Astrocyte of the hippocampus (primary cell): Measurements from ENCODE around the gene P2RY11.

Experiments used
- DNase-seq: peaks from one replicate; pipeline ENCODE4 v3.0.0; 2011; ENCODE audit warnings: low read depth, low spot score

The P2RY11 gene

DNA sequence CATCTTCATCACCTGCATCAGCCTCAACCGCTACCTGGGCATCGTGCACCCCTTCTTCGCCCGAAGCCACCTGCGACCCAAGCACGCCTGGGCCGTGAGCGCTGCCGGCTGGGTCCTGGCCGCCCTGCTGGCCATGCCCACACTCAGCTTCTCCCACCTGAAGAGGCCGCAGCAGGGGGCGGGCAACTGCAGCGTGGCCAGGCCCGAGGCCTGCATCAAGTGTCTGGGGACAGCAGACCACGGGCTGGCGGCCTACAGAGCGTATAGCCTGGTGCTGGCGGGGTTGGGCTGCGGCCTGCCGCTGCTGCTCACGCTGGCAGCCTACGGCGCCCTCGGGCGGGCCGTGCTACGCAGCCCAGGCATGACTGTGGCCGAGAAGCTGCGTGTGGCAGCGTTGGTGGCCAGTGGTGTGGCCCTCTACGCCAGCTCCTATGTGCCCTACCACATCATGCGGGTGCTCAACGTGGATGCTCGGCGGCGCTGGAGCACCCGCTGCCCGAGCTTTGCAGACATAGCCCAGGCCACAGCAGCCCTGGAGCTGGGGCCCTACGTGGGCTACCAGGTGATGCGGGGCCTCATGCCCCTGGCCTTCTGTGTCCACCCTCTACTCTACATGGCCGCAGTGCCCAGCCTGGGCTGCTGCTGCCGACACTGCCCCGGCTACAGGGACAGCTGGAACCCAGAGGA, 2.6 kb downstream of the P2RY11 start:
- DNase-seq: no peak

DNA sequence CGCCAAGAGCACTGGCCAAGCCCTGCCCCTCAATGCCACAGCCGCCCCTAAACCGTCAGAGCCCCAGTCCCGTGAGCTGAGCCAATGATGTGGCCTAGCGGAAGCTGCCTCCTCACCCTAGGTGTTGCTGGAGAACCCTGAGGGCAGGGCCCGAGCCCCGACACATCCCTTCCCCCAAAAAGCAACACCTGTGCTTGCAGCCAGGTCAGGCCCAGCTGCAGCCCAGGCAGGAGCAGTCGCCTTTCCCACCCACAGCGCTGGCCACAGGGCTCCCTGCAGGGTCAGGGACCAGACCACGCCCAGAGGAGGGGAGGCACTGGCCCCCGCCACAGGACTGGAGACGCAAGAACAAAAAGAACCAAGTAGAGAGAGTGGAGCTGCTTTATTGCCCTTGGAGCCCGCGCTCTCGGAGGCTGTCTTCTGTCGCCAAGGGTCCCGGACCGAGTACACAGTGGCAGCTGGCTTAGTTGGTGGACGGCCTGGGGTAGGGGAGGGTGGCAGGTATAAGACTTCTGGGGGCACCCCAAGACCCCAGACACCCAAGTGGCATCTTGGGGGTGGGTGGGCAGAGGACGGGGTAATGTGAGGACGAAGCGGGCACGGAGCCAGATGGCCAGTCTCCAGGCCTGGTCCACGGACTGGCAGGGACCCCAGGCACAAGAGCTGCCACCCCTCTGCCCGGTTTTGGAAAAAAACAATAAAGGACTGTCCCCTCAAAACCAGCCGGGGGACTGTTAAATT, 3.3 kb downstream of the P2RY11 start:
- DNase-seq: no peak

DNA sequence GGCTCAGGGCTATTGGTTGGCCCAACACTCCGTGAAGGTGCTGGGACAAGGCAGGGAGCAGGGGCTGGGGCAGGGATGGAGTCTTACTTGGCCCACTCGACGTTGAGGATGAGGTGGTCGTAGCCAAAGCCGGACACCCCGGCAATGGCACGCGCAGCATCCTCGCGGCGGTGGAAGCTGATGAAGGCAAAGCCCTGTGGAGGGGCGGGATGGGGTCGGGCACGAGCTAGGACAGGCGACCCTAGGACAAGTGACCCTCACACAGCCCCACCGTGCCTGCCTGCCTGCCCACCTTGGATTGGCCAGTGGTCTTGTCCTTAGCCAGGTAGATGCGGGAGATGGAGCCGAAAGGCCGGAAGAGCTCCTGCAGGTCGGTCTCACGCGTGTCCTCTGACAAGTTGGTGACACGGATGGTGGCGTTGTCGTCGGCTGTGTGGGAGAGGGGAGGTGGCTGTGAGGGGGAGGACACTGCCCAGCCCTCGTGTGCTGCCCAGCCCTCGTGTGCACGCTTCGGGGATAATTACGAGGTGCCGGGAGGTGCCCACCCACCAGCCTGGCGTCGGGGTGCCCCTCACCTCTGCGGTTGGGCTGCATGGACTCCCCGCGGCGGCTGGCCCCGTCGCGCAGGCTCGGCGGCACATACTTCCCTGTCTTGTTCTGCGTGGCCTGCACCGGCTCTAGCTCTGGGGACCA, 4.0 kb downstream of the P2RY11 start:
- DNase-seq: no peak

DNA sequence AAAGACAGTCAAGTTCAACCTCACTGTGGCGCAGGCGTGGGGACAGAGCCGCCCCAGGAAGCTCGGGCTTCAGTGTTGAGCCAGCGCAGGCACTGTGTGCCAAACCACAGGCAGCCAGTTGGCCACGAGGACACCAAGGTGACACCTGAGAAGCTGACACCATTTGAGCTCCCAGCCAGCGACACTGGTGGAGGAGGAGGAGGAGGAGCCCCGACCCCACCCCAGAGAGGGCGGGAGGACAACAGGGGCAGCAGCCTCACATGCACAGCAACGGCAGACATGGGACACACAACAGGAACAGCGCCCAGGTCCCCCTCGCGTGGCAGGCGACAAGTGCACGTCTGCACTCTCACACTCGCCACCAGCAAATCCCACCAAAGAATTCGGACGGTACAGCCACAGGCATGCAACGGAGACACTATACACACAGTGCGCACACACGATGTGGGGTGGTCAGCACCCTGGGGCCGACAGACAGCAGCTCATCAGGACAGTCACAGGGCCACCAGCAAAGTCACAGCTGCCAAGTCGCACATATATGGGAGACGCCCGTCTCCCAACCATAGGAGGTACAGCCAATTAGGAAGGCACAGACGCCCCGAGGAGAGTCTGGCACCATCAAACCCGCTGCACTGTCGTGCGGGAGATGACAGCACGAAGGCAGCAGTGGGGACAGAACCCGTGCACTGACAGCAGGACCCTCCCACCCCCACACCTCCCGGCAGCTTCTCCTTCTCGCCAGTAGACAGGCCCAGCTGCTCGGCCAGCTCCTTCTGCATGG, 4.8 kb downstream of the P2RY11 start:
- DNase-seq: no peak

DNA sequence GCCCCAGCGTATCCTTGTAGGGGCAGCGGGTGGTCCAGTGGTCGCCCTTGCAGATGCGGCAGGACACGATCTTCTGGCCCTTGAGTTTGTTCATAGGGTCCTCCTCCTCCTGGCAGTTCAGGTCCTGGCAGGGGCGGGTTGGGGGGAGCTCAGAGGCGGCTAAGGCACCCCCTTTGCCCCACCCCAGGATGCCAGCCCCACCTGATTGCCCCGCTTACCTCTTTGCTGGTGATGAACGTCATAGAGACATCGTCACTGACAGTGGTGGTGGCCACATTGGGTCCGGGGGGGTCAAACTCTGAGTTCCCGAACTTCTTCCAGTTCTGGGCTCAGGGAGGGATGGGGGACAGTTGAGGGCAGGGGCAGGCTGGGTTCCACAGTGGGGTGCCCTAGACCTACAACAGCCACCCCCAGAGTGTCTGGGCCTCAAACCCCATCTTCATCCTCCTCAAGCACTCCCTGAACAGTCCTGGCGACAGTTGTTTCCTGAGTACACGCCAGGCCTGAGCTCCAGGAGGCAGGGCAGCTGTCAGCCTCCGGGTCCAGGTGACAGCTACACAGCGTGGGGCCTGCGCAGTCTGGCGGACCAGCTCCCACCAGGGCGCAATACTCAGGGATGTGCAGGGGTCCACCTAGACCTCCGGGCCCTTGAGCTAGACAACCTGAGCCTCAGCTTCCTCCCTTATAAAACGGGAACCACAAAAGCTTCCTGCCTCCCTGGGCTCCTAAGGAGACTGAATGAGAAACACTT, 5.5 kb downstream of the P2RY11 start:
- DNase-seq: no peak

DNA sequence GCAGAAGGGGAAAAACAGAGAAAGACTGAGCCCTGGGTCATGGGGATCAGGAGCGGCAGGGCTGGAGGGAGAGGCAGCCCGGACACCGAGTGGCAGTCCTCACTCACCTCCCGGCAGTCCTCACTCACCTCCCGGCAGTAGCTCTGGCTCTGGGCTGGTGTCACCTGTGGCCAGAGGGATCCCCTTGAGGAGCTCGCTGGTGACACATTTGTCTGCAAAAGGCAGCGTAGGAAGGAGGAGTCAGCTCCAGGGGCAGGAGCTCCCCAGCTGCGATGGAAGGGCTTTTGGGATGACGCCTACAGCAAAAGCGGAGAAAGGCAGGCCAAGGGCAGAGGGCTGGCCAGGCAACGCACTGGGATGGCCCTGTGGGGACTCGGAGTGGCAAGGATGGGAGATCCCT, 7.5 kb downstream of the P2RY11 start:
- no peak for DNase-seq

- DNase-seq: peak; percentile 75
Measured at GRCh38 chr19:10120538-10121189, 9.2 kb downstream of the P2RY11 start.

- peak; percentile 60 for DNase-seq
Measured at GRCh38 chr19:10122045-10122444, 10.6 kb downstream of the P2RY11 start.

GRCh38 chr19:10124429-10124828, 12.9 kb downstream of the P2RY11 start:
- DNase-seq: no peak

GRCh38 chr19:10126213-10126639, 14.7 kb downstream of the P2RY11 start:
- no peak for DNase-seq

DNA sequence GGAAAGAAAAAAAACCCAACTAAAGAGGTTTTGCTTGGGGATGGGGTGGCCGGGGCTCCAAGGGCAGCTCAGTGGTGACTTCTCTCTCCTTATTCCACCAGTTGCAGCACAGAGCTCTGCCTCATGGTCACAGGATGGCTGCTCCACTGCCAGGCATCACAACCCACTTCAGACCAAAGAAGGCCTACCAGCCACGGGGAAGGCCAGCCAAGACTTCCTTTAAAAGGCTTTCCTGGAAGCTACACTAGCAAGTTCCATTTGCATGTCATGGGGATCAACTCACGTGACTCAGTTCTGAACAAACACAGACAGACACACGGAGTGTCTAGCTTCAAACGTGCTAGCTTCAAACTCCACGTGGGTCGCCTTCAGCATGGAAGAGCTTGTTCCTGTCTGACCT, 21.4 kb downstream of the P2RY11 start:
- no peak for DNase-seq

- no peak for DNase-seq
Measured at GRCh38 chr19:10133596-10133995, 22.1 kb downstream of the P2RY11 start.

DNA sequence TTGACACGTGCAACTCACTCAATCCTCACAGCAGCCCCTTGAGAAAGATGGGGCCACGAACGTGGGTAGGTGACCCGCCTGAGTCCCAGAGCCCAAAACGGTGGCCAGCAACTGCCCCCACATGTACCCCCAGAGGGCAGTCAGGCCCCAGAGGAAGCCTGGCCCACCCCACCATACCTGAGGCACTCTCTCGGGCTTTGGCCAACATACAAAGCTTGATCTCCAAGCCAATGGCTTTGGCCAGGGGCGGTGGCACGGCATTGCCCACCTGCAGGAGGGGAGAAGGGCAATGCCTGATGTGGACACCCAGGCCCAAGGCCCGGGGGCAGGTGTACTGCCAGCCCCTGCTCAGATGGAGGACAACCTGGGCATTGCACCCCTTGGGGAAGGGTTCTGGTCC, 22.5 kb downstream of the P2RY11 start:
- no peak for DNase-seq

GRCh38 chr19:10135551-10136334, 24.2 kb downstream of the P2RY11 start:
- no peak for DNase-seq

DNA sequence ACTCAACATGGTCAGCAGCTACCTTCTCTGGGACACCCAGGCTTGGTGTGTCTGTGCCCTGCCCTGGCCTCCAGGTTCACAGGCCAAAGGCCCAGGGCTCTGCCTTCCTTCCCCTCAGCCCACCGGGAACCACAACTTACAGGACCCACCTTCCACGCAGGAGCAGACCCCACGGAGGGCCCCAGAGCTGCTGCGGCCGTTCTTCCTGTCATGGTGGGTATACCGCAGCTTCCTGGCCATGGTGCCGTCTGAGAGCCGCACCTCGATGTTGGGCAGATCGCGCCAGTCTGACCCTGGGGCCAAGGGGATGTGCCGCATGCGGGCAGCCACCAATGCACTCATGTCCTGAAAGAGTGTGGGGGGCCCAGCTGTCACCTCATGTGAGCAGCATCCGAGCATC, 25.4 kb downstream of the P2RY11 start:
- no peak for DNase-seq

DNA sequence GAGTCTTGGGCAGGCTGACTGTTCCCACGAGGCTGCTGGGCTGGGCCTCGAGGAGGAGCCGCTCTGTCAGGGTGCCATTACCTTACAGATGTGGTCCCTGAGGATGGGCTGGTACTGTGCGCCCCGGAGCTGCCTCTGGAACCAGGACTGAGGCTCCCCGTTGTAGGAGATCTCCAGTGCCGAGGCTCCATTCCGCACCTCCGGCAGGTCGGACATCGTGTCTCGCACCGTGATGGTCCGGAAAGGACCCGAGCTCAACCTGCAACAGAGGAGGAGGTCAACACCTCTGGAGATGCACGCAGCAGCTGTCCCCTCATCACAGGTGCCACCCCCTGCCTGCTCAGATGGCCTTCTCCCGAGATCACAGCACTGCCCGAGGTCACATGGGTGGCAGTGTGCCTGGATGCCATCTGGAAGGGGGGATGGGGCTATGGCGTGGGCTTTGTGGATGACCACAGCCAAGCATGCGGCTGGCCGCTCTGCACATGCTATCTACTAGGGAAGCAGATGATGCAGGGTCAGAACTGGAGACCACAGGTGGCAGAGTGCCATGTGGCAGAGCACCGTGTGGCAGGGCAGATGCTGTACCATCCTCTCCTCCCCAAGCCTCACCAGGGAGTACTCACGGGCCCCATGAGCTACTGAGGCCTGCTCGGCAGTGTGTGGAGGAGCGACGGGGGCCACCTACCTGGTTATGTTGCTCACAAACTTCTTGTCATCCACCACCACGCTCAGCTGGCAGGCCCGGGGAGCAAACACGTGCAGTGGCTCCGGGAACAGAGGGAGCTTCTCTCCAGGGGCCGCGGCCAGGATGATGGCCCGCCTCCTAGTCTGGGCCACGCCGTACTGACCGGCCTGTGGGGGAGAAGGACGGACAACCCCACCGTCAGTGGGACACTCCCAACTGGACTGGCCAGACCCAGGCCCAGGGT, 26.5 kb downstream of the P2RY11 start:
- no peak for DNase-seq

GRCh38 chr19:10138879-10139795, 27.6 kb downstream of the P2RY11 start:
- DNase-seq: no peak

DNA sequence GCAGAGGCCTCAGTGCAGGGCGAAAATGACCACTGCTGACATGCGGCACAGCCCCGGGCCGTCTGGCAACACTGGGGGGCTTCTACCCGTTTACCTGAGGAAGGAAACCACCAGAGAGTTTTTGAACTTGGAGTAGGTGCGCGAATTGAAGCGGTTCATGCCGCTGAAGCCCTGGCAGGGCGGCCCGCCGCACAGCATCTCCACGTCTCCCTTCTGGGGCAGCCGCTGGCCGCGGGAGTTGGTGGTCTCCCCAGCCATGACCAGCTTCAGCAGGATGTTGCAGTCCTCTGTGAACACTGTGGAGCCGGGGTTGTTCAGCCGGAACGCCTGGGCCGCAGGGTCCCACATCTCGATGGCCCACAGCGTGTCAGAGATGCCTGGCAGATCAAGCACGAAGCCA, 28.5 kb downstream of the P2RY11 start:
- DNase-seq: no peak
